Measurements from ENCODE around the gene SKAP1.
A peak's percentile ranks its signal among the peaks of the same experiment; 100 is the strongest.

The SKAP1 gene

DNA sequence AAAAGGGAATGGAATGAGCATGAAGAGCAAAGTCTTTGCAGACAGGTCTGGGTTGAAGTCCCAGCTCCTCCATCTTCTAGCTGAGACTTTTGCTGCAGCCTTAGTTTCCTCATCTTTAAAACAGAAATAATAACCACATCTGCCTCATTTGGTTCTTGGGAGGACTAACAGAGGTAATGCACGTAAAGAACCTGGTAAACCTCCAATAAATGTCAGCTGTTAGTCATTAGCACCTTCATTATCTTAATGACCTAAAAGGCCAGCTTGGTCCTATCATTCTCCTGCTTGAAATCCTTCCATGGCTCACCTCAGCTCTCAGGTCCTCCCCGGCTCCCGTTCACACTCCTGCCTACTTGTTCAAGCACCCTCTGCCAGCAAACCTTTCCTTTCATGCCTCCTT is 51.8 kb downstream of the SKAP1 start:
- Histone ChIP-seq H3K27me3 (ENCODE audit: low read length) (no peaks in the 10 kb centered on the region), H3F3A (ENCODE audit: insufficient read depth) (no peaks in the 10 kb centered on the region), H3K9me3 (ENCODE audit: insufficient read depth, low read length) (no peaks in the 10 kb centered on the region), H3K9me2 (replicated peaks; ENCODE audit: insufficient read depth, low read length) (no peaks in the 10 kb centered on the region), H3K4me3 (ENCODE audit: insufficient read depth, low read length, poor library complexity, severe bottlenecking) (no peak overlapping the region), H3K27ac (ENCODE audit: low read depth, low read length) (no peak overlapping the region), H4K20me1 (ENCODE audit: low read depth, low read length) (no peaks in the 10 kb centered on the region), H3K4me2 (ENCODE audit: low read depth, low read length, poor library complexity, severe bottlenecking) (no peak overlapping the region), H3K79me2 (ENCODE audit: insufficient read depth, low read length) (no peaks in the 10 kb centered on the region), H2AFZ (ENCODE audit: low read depth, low read length, severe bottlenecking) (no peak overlapping the region), H3K36me3 (ENCODE audit: low read length) (no peaks in the 10 kb centered on the region), H3K9ac (ENCODE audit: low read length) (no peak overlapping the region)
- TF ChIP-seq EZH2phosphoT487 (conservative IDR thresholded peaks at IDR 0.05; ENCODE audit: low read length): no peak
- TF ChIP-seq, protein P1, sequence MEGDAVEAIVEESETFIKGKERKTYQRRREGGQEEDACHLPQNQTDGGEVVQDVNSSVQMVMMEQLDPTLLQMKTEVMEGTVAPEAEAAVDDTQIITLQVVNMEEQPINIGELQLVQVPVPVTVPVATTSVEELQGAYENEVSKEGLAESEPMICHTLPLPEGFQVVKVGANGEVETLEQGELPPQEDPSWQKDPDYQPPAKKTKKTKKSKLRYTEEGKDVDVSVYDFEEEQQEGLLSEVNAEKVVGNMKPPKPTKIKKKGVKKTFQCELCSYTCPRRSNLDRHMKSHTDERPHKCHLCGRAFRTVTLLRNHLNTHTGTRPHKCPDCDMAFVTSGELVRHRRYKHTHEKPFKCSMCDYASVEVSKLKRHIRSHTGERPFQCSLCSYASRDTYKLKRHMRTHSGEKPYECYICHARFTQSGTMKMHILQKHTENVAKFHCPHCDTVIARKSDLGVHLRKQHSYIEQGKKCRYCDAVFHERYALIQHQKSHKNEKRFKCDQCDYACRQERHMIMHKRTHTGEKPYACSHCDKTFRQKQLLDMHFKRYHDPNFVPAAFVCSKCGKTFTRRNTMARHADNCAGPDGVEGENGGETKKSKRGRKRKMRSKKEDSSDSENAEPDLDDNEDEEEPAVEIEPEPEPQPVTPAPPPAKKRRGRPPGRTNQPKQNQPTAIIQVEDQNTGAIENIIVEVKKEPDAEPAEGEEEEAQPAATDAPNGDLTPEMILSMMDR (IDR thresholded peaks at IDR 0.05; ENCODE audit: insufficient read depth, low read length, poor library complexity, severe bottlenecking): no peak

DNA sequence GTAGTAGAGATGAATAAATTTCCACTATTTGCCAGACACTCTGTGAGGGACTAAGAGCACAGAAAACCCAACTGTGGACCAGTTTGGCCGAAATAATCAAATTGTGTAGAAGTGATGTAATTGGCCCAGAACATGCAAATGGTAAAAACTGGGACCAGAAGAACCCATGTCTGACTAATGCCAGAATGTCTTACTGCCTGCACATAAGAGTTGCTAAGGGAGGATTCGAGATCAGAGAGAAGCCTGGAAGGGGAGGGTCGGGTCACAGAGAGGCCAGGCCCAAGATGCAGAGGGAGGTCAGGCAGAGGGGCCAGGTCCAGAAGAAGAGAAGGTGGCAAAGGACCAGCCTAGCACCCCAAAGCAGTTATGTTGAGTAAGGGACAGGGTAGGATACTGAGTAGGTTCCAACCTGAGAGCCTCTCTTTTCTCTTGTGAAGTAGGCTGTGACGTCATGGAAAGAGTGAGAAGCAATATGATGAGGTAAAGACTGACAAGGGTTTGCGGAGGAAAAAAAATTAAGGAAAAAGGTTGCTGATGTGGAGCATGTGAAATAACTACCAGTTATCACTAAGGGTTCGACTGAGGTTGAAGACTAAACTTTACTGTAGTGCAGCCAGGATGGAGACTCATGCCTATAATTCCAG is 53.2 kb downstream of the SKAP1 start:
- Histone ChIP-seq H3K27ac (ENCODE audit: low read depth, low read length) (no peak overlapping the region), H3K9ac (ENCODE audit: low read length) (no peak overlapping the region), H3K79me2 (ENCODE audit: insufficient read depth, low read length) (no peaks in the 10 kb centered on the region), H3K4me2 (ENCODE audit: low read depth, low read length, poor library complexity, severe bottlenecking) (no peak overlapping the region), H4K20me1 (ENCODE audit: low read depth, low read length) (no peaks in the 10 kb centered on the region), H3K9me3 (ENCODE audit: insufficient read depth, low read length) (no peaks in the 10 kb centered on the region), H3F3A (ENCODE audit: insufficient read depth) (no peaks in the 10 kb centered on the region), H3K9me2 (replicated peaks; ENCODE audit: insufficient read depth, low read length) (no peaks in the 10 kb centered on the region), H2AFZ (ENCODE audit: low read depth, low read length, severe bottlenecking) (no peak overlapping the region), H3K4me3 (ENCODE audit: insufficient read depth, low read length, poor library complexity, severe bottlenecking) (no peak overlapping the region), H3K27me3 (ENCODE audit: low read length) (no peaks in the 10 kb centered on the region), H3K36me3 (ENCODE audit: low read length) (no peaks in the 10 kb centered on the region)
- TF ChIP-seq EZH2phosphoT487 (conservative IDR thresholded peaks at IDR 0.05; ENCODE audit: low read length): no peak

DNA sequence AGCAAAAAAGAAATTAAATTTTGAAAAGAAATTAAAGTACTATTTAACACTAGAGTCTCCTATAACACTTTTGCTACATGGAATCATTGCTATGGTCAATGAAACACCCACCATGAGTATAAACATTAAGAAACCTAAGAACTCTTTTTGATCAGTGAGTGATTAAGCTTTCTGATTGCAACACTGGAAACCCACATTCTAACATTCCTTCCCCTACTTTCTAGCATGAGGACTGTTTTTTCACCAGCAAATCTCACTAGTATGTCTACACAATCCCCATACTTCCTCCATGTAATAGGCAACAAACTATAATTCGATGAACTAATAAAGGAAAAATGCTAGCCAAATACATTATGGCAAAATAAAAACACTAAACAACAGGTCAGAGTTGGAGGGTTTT is 54.7 kb downstream of the SKAP1 start:
- Histone ChIP-seq H3K9me2 (replicated peaks; ENCODE audit: insufficient read depth, low read length) (no peaks in the 10 kb centered on the region), H3K36me3 (ENCODE audit: low read length) (no peaks in the 10 kb centered on the region), H3K4me3 (ENCODE audit: insufficient read depth, low read length, poor library complexity, severe bottlenecking) (no peak overlapping the region), H3F3A (ENCODE audit: insufficient read depth) (no peaks in the 10 kb centered on the region), H3K4me2 (ENCODE audit: low read depth, low read length, poor library complexity, severe bottlenecking) (no peak overlapping the region), H3K27me3 (ENCODE audit: low read length) (no peaks in the 10 kb centered on the region), H3K9me3 (ENCODE audit: insufficient read depth, low read length) (no peaks in the 10 kb centered on the region), H4K20me1 (ENCODE audit: low read depth, low read length) (no peaks in the 10 kb centered on the region), H3K27ac (ENCODE audit: low read depth, low read length) (no peak overlapping the region), H2AFZ (ENCODE audit: low read depth, low read length, severe bottlenecking) (no peak overlapping the region), H3K79me2 (ENCODE audit: insufficient read depth, low read length) (no peaks in the 10 kb centered on the region), H3K9ac (ENCODE audit: low read length) (no peak overlapping the region)
- TF ChIP-seq, protein P1 (IDR thresholded peaks at IDR 0.05; ENCODE audit: insufficient read depth, low read length, poor library complexity, severe bottlenecking): no peak
- no peak for TF ChIP-seq EZH2phosphoT487 (conservative IDR thresholded peaks at IDR 0.05; ENCODE audit: low read length)

DNA sequence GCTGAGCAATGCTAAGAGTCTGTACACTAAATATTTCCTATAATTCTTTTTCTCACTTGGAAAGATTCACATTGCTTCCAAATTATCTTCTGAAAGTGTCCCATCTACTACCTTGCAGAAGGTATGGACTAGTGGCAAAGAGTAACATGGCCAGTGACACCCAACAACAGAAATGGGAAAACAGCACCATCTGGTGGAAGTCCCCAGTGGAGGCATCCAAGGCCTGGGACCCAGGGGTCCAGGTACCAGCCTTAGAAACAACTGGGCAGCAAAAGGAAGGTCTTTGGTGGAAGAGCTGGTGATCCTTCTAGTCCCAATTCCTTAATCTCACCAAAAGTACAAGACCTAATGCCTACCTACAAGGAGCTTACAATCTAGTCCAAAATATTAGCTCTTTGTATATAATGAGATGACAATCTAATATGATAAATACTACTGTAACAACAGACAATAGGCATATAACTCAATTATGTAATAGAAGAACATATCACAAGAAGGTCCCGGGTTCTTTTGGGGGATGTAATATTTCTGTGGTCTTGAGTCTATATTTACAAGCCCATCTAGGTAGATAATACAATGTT is 55.3 kb downstream of the SKAP1 start:
- H3K36me3 ChIP-seq (ENCODE audit: low read length): no peaks in the 10 kb centered on the region
- no peaks in the 10 kb centered on the region for H3K27me3 ChIP-seq (ENCODE audit: low read length)
- H3K4me3 ChIP-seq (ENCODE audit: insufficient read depth, low read length, poor library complexity, severe bottlenecking): no peak overlapping the region
- no peaks in the 10 kb centered on the region for H3F3A ChIP-seq (ENCODE audit: insufficient read depth)
- no peaks in the 10 kb centered on the region for H3K9me3 ChIP-seq (ENCODE audit: insufficient read depth, low read length)
- H3K79me2 ChIP-seq (ENCODE audit: insufficient read depth, low read length): no peaks in the 10 kb centered on the region
- TF ChIP-seq EZH2phosphoT487 (conservative IDR thresholded peaks at IDR 0.05; ENCODE audit: low read length): no peak
- TF ChIP-seq, protein P1 (IDR thresholded peaks at IDR 0.05; ENCODE audit: insufficient read depth, low read length, poor library complexity, severe bottlenecking): peak; percentile 69
- no peak overlapping the region for H3K4me2 ChIP-seq (ENCODE audit: low read depth, low read length, poor library complexity, severe bottlenecking)
- no peak overlapping the region for H3K27ac ChIP-seq (ENCODE audit: low read depth, low read length)
- no peaks in the 10 kb centered on the region for H3K9me2 ChIP-seq (replicated peaks; ENCODE audit: insufficient read depth, low read length)
- H2AFZ ChIP-seq (ENCODE audit: low read depth, low read length, severe bottlenecking): no peak overlapping the region
- H4K20me1 ChIP-seq (ENCODE audit: low read depth, low read length): no peaks in the 10 kb centered on the region
- H3K9ac ChIP-seq (ENCODE audit: low read length): no peak overlapping the region

All from SU-DHL-6 (cell line).